ENCODE measurements around the gene PLEKHF1.

Gene PLEKHF1, protein sequence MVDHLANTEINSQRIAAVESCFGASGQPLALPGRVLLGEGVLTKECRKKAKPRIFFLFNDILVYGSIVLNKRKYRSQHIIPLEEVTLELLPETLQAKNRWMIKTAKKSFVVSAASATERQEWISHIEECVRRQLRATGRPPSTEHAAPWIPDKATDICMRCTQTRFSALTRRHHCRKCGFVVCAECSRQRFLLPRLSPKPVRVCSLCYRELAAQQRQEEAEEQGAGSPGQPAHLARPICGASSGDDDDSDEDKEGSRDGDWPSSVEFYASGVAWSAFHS

DNA sequence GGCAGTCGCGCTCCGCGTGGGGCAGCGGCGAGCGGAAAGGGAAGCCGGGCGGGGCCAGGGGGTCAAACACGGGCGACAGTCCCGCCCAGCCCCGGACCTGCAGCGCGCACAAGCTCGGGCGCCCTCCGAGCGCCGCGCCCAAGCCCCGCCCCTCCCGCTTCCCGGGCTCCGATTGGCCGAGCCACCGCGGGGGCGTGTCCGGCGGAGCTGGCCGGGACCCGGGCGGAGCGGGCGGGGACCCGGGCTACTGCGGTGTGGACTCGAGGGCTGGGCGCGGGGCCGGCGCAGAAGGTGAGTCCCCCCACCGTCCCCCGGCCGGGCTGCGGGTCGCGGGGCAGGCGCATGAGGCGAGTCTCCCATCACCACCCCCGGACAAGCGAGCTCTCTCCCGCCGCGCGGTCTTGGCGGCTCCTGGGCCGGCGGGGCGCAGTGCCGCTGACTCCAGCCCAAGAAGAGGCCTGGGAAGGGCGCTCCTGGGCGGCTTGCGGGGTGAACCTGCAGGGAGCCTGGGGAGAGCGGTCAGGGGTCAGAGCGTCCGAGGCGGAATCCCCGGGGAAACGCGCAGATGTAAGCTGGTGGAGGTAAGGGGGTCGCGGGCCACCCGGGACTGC, at the start of gene PLEKHF1:
Gene PLEKHF1, plus strand, starts transcription at position 247 of the 611 bp plus-strand sequence. CDS start 8,379 bp downstream, outside the sequence.
- TF ChIP-seq, protein P1, sequence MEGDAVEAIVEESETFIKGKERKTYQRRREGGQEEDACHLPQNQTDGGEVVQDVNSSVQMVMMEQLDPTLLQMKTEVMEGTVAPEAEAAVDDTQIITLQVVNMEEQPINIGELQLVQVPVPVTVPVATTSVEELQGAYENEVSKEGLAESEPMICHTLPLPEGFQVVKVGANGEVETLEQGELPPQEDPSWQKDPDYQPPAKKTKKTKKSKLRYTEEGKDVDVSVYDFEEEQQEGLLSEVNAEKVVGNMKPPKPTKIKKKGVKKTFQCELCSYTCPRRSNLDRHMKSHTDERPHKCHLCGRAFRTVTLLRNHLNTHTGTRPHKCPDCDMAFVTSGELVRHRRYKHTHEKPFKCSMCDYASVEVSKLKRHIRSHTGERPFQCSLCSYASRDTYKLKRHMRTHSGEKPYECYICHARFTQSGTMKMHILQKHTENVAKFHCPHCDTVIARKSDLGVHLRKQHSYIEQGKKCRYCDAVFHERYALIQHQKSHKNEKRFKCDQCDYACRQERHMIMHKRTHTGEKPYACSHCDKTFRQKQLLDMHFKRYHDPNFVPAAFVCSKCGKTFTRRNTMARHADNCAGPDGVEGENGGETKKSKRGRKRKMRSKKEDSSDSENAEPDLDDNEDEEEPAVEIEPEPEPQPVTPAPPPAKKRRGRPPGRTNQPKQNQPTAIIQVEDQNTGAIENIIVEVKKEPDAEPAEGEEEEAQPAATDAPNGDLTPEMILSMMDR (conservative IDR thresholded peaks at IDR 0.05; ENCODE audit: low read length) = no peak
- peak within 1 kb of the TSS; percentile 85 for H3K4me3 ChIP-seq (ENCODE audit: low read length)
- DNase-seq (ENCODE audit: low read depth) = peak; percentile 73

DNA sequence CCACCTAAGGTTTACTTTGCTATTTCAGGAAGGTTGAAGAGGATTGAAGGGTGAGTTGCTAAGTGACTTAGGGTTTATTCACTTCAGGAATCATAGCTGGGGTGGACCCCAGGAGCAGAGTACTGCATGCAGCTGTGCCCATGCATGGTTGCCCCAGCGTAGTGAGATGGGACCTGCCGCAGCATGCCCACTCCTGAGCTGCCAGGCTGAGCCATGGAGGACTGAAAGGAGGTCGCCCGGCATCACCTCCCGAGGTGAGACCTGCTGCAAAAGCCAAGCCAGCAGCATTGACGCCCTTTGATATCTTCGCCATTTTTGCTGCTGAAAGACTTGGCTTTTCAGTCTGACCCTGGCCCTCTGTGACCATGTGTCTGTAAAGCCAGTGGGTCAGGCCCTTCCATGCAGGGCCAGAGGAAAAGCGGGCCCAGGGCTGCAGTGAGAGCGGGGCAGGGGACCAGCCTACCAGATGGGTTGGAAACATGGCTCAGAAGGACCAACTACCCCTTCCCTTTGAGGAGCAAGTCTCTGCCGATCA, 49.3 kb upstream of the PLEKHF1 start:
- TF ChIP-seq, protein P1 (conservative IDR thresholded peaks at IDR 0.05; ENCODE audit: low read length) = no peak
- H3K4me3 ChIP-seq (ENCODE audit: low read length) = no peak overlapping the region
- no peak for DNase-seq (ENCODE audit: low read depth)

DNA sequence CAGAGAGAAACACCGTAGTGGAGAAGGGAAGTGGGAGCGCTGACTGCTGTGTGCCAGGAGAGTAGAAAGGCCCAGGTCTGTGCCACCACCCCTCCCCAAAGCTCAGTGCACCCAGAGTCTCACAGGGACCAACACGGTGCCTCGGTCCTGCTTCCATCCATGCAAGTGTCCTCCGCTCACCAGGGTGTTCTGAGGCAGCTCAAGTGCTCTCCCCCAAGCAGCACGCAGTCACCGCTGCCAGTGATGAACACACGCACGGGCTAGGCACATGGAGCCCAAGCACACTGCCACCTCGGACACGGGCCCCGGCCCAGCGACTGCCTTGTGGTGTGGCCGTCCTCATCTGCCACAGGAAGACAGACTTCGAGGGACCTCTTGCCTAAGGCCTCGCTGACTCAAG, 48.7 kb upstream of the PLEKHF1 start:
- DNase-seq (ENCODE audit: low read depth) = no peak
- H3K4me3 ChIP-seq (ENCODE audit: low read length) = no peak overlapping the region
- TF ChIP-seq, protein P1 (conservative IDR thresholded peaks at IDR 0.05; ENCODE audit: low read length) = no peak

DNA sequence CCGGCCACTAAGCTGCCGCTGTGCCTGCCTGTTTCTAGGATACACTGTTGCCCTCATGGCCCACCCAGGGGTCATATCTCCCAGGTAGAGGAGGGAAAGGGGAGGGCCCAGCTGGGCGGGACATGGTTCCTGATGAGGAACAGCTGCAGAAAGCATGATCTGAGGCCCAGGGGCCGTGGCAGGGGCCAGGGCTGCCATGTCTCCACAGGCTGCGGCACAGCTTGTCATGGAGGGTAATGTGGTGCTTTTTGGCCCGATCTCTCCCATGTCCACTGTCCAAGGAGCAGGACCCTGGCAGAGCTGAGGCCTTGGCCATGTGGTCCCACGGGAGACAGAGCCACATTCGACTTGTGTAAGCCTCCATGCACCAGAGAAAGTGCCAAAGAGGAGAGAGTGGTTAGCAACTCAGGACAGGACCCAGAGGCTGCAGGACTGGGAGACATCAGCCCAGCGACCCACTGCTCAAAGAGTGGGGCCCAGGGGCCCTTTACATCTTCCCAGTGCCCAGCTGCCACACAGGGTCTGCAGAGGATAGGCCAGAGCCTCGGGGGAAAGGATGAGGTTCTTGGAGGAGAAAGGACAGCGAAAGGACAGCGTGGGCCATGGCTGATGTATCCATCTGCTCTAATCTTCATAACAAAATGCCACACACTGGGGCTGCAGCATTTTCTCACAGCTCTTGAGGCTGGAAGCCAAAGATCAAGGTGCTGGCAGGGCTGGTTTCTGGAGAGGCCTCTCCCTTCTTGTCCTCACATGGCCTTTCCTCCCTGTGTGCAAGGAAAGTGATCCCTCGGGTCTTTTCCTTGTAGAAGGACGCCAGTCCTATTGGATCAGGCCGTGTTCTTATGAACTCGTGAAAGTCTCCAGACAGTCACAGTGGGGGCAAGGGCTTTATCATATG, 47.6 kb upstream of the PLEKHF1 start:
- DNase-seq (ENCODE audit: low read depth) = no peak
- H3K4me3 ChIP-seq (ENCODE audit: low read length) = no peak overlapping the region
- TF ChIP-seq, protein P1 (conservative IDR thresholded peaks at IDR 0.05; ENCODE audit: low read length) = no peak

DNA sequence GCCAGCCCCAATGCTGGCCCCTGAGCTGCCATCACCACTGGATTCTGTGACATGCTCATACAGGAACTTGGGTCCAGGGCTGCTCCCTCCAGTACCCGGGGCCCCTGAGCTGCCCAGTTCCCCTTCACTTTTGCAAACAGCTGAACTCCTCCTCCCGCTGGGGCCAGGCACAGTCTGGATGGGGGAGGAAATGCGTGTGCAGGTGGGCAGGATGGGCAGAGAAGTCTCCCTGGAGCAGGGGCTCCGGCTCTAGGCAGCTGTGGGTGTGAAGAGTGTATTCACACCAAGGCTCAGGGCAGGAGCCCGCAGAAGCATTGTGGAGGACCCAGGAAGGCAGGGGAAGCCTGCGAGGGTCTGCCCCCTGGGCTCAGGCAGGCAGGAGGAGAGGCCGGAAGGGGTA, 46.8 kb upstream of the PLEKHF1 start:
- DNase-seq (ENCODE audit: low read depth) = no peak
- TF ChIP-seq, protein P1 (conservative IDR thresholded peaks at IDR 0.05; ENCODE audit: low read length) = no peak
- no peak overlapping the region for H3K4me3 ChIP-seq (ENCODE audit: low read length)

DNA sequence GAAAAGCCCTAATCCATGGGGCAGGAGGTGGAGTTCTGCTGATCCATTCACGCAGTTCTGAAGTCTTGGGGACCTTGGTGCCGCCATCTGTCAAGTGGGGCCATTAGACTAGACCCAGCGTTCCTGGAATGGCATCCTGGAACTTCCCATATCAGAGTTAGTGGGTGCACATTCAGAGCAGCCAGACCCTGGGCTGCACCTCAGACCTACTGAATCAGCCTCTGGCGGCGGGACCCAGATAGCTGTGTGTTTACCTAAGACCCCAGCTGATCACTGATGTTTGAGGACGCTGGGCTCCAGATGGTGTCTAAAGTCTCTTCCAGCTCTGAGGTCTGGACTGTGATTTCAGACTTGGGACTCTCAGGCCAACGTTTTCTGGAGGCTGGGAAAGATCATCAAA, 46.4 kb upstream of the PLEKHF1 start:
- TF ChIP-seq, protein P1 (conservative IDR thresholded peaks at IDR 0.05; ENCODE audit: low read length) = no peak
- DNase-seq (ENCODE audit: low read depth) = no peak
- H3K4me3 ChIP-seq (ENCODE audit: low read length) = no peak overlapping the region

Measured in AG10803 (cell line).